Measurements from ENCODE around the gene CYP2D6.
"Not testable (repeated sequence)": the region's sequence is repeated elsewhere in the genome, so short reads cannot be mapped to it uniquely, and the experiment has no call there.

CYP2D6 gene

GRCh38 chr22:42130639-42131431, at the start of gene CYP2D6:
CYP2D6 (minus strand) TSS chr22:42130810; CDS start chr22:42130791, 19 bp downstream.
- not testable (repeated sequence) for DNase-seq

- no peak for DNase-seq
Measured at GRCh38 chr22:42179616-42180015, 49.0 kb upstream of the CYP2D6 start.

DNA sequence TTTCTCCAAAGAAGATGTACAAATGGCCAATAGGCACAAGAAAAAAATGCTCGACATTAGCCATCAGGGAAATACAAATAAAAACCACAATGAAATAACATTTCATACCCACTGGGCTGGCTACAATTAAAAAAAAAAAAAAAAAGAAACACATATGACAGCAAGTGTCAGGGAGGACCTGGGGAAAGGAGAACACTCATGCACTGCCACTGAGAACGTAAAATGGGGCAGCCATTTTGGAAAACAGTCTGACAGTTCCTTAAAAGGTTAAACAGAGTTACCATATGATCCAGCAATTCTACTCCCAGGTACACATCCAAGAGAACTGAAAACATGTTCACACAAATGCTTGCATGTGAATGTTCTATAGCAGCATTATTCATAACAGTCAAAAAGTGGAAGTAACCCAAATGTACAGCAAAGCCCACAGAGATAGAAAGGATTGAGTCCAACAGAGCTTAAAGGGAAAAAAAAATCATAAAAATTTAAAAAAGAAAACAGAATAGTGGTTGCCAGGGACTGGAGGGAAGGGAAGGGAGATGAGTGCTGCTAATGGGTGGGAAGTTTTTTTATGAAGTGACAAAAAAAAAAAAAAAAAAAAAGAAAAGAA, 48.4 kb upstream of the CYP2D6 start:
- no peak for DNase-seq

GRCh38 chr22:42177891-42178336, 47.3 kb upstream of the CYP2D6 start:
- no peak for DNase-seq

DNA sequence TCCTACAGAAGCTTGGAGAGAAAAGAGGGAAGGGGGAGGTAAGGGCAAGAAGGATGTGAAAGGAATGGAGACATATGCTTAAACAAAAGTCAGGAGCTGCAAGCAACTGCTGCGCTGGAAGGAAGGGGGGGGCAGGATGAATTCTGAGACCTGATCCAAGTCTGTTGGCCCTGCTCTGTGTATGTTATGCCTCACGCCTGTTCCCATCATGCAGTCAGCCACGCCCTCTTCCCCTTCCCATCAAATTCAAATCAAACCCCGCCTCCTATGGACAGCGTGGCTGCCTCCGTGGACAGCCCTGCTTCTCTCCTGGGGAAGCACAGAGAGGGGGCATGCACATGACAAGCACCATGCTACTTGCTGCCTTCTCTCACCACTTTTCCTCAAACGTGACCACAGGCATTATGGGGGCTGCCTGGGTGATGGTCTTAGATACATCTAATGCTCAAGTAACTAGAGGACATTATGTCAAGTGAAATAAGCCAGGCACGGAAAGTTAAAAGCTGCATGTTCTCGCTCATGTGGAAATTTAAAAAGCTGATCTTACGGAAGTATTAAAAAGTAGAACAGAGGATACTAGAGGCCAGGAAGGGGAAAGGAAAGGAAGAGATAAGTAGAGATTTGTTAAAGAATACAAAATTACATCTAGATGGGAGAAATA, 45.8 kb upstream of the CYP2D6 start:
- DNase-seq = no peak

GRCh38 chr22:42174062-42174461, 43.5 kb upstream of the CYP2D6 start:
- DNase-seq = no peak

- no peak for DNase-seq
Measured at GRCh38 chr22:42173183-42173926, 42.7 kb upstream of the CYP2D6 start.

DNA sequence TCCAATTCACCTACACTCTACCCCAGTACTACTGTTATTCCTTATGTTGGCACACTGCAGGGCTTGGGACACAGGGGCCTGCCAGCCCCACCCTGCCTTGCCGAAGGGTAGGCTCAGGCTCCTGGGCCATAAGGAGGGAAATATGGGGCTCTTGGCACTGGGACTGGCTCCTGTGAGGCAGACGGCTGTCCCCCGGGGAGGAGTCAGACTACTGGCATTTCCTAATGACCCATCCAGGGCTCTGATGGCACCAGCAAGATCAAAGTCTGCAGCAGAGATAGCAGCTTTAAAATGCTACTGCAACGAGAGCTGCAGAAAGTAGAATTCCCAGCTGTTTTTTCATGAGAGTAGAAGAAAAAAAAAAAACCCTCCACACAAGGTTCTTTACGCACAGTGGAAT, 42.2 kb upstream of the CYP2D6 start:
- no peak for DNase-seq

- DNase-seq = no peak
Measured at GRCh38 chr22:42171946-42172719, 41.5 kb upstream of the CYP2D6 start.

- no peak for DNase-seq
Measured at GRCh38 chr22:42171417-42171816, 40.8 kb upstream of the CYP2D6 start.

GRCh38 chr22:42170946-42171345, 40.3 kb upstream of the CYP2D6 start:
- DNase-seq = no peak

DNA sequence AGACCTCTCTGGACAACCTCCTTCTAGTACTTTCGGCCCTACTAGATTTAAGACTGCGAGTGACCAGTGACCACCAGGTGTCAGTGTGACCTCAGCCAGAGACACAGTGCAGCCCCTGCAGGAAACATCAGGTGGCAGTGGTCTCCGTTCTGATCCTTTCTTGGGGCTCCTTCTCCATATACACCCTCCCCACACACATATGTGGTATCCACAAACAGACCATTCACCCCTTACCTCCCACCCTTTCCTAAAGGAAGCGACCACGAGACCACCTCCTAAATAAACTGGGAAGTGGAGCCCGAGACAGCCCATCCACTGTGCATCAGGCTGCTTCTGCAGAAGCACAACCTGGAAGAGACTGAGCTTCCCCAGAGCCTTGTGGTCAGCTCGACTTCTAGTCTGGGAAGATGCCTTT, 38.5 kb upstream of the CYP2D6 start:
- DNase-seq = no peak

DNA sequence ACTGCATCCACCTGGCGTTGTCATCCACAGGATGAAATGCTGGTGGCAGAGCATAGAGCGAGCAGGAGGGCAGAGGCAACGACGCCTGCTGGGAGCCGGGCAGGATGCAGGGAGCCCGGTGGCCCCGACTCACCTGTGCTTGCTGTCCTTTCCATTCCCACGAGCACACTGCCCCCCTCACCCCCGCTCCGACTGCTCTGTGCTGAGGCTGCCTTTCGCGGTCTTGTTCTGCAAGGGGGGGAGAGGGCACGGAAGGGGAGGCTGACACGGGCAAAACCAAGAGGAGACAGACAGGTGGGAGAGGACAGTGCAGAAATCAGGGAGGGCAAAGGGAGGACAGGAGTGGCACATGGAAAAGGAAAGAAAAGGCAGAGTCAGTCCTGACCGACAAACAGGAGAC, 37.9 kb upstream of the CYP2D6 start:
- DNase-seq = no peak

DNA sequence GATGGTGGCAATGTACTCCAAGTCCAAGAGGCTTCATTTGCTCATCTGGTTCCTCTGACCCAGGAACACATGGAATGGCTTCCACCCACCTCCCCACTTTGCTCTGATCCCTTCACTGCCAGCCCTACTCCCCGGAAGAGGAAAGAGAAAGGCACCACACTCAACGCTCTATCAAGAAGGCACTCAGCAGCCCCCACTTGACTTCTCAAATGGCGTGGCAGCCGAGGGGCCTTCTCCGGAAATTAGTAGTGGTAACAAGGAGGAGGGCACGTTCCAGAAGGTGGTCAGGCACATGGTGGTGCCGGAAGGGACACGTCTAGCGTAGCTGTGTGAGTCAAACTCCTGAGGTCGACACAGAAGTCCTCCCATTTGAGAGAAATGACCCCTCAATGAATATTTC, 36.5 kb upstream of the CYP2D6 start:
- DNase-seq = no peak

DNA sequence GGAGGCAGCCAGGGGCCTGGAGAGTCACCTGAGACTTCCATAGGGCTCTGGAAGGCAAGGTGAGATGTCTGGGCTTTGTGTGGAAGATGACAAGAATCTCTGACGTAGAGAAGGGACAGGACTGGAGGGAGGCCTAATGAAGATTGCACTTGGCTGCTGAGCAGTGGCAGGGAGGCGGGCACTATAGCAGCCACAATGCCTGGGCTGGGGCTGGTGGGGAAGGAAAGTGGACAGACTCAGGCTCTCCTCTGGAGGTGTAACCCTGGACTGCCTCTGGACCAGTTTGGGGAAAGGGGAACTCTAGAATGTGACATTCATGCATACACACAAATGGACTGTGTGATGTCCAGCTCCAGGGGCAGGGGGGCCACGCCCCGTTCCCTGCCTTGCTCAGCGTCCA, 34.3 kb upstream of the CYP2D6 start:
- no peak for DNase-seq

DNA sequence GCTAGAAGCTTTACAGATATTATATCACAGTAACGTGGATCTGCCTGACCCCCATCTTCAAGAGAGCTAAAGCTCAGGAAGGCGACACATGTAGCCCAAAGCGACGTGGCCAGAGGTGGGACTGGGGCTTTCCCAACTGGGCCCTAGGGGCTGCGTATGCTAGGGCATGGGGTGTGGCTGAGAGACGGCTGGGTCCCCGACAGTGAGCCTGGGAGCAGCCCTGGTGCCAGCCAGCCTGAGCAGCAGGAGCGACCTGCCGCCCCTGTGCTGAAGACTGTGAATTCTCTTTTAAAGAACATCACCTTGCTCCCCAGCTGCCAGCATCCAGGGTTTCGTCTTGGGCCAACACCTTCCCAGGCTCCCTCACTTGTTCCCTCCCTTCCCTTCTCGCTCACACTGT, 32.9 kb upstream of the CYP2D6 start:
- DNase-seq = no peak

DNA sequence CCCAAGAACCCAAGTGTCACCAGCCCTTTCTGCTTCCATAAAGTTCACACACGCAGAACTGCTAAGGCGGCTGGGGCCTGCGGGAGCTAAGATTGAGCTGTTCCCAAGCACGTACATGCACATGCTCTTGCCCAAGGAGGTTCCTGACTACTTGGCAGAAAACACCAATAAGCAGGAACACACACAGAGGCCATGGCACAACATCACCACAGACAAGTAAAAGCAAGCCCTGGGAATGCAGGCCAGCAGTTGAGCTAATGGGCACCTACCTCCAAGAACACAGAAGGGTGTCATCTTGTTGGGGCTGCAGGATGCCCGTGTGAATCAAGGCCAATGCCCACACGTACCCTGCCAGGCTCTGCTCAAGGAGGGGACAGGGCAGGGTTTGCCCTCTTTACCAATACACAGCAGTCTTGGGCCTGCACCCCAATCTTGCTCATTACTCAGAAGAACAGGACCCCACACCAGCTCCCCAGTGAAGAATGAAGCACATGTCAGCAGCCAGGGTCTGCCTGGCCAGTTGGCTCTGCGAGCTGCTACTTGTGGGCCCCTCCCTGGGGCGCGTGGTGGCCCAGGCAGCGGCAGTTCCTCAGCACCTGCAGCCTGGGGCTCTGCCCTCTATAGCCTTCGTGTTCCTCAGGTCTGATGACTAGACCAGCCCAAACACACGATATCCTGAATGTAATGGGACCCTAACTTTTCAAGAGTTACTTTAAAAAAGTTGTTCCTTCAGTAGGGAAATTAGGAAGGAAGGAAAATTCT, 32.3 kb upstream of the CYP2D6 start:
- DNase-seq = no peak

- no peak for DNase-seq
Measured at GRCh38 chr22:42160830-42161696, 30.5 kb upstream of the CYP2D6 start.

DNA sequence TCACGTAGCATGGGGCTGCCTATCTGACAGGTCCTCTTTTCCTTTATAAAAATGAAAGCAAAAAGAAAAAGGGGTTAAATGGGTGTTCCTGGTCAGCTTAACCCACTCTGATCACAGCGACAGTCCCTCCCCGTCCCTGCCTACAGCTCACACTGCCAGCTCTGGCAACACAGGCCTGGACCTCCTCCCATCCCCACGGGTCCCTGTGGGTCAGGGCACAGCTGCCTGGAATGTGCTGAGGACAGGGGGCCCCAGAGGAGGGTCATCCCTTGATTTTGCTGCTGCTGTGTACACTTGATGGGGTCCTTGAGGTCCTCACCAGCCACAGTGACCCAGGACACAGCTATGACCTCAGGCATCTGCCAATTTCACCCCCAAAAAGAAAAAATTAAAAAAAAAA, 29.6 kb upstream of the CYP2D6 start:
- no peak for DNase-seq

- no peak for DNase-seq
Measured at GRCh38 chr22:42158456-42159132, 28.0 kb upstream of the CYP2D6 start.
